OCI-LY1 (cell line): ENCODE results near the gene DRGX.

Experiments used
- H2AFZ ChIP-seq: fragments of 200-600 bp; sonication (generic), shearing (Covaris generic); 2 replicates; pipeline ENCODE4 v1.6.0; 2014; ENCODE audit warnings: antibody characterized with exemption, mild to moderate bottlenecking, low read length
- H3F3A ChIP-seq: fragments of 200-600 bp; sonication (generic), shearing (Covaris generic); 2 replicates; pipeline ENCODE4 v1.6.0; 2014; ENCODE audit warnings: mild to moderate bottlenecking, antibody characterized with exemption, low read length, moderate library complexity; ENCODE audit not compliant: insufficient read depth
- H3K27ac ChIP-seq: fragments of 200-600 bp; sonication (generic); 2 replicates; pipeline ENCODE4 v1.5.1; 2014; ENCODE audit warnings: low read length, mixed run types, mild to moderate bottlenecking, low read depth; ENCODE audit not compliant: poor library complexity, severe bottlenecking
- H3K27me3 ChIP-seq: fragments of 200-600 bp; sonication (generic); 2 replicates; pipeline ENCODE4 v1.6.0; 2014; ENCODE audit warnings: antibody characterized with exemption, mild to moderate bottlenecking, low read length, moderate library complexity; ENCODE audit not compliant: insufficient read depth
- H3K36me3 ChIP-seq: fragments of 200-600 bp; sonication (generic); 2 replicates; pipeline ENCODE4 v1.6.1; 2014; ENCODE audit warnings: mild to moderate bottlenecking, antibody characterized with exemption, low read length, moderate library complexity, mixed read lengths; ENCODE audit not compliant: insufficient read depth
- H3K4me1 ChIP-seq: fragments of 200-600 bp; sonication (generic); 2 replicates; pipeline ENCODE4 v1.5.1; 2014; ENCODE audit warnings: mild to moderate bottlenecking, low read length, moderate library complexity; ENCODE audit not compliant: insufficient read depth, severe bottlenecking
- H3K4me2 ChIP-seq: fragments of 200-600 bp; sonication (generic), shearing (Covaris generic); 2 replicates; pipeline ENCODE4 v1.6.1; 2014; ENCODE audit warnings: low read length
- H3K4me3 ChIP-seq: fragments of 200-600 bp; sonication (generic); 2 replicates; pipeline ENCODE4 v1.5.1; 2014; ENCODE audit warnings: low read length, low read depth, mild to moderate bottlenecking, mixed read lengths; ENCODE audit not compliant: poor library complexity, severe bottlenecking
- H3K79me2 ChIP-seq: fragments of 200-600 bp; shearing (Covaris generic); 2 replicates; pipeline ENCODE4 v1.6.1; 2016; ENCODE audit warnings: mixed run types, low read length, mixed read lengths; ENCODE audit not compliant: insufficient read depth
- H3K9ac ChIP-seq: fragments of 200-600 bp; sonication (generic), shearing (Covaris generic); 2 replicates; pipeline ENCODE4 v1.6.1; 2014; ENCODE audit warnings: mild to moderate bottlenecking, low read length, mixed read lengths
- H3K9me2 ChIP-seq: fragments of 200-600 bp; sonication (generic), shearing (Covaris generic); 2 replicates; pipeline ENCODE4 v1.6.1; 2014; ENCODE audit warnings: low read depth, mild to moderate bottlenecking, low read length, mixed read lengths
- H3K9me3 ChIP-seq: fragments of 200-600 bp; shearing (Covaris generic); 2 replicates; pipeline ENCODE4 v1.6.1; 2014; ENCODE audit warnings: low read length, mixed read lengths
- H4K20me1 ChIP-seq: fragments of 200-600 bp; sonication (generic), shearing (Covaris generic); 2 replicates; pipeline ENCODE4 v1.6.0; 2016; ENCODE audit warnings: mild to moderate bottlenecking, low read length; ENCODE audit not compliant: insufficient read depth
- EZH2 ChIP-seq: fragments of 200-600 bp; sonication (generic), shearing (Covaris generic); IDR thresholded peaks from 2 replicates; pipeline ENCODE4 v1.8.0; 2017; ENCODE audit warnings: borderline replicate concordance, mixed run types, mild to moderate bottlenecking, antibody characterized with exemption, low read length, moderate library complexity, mixed read lengths
- TF ChIP-seq, protein P1 (sequence below): fragments of 200-600 bp; sonication (generic), shearing (Covaris generic); IDR thresholded peaks from 2 replicates; pipeline ENCODE4 v1.5.1; 2017; ENCODE audit warnings: mild to moderate bottlenecking, antibody characterized with exemption, low read length, moderate library complexity, mixed read lengths

The DRGX gene

DNA sequence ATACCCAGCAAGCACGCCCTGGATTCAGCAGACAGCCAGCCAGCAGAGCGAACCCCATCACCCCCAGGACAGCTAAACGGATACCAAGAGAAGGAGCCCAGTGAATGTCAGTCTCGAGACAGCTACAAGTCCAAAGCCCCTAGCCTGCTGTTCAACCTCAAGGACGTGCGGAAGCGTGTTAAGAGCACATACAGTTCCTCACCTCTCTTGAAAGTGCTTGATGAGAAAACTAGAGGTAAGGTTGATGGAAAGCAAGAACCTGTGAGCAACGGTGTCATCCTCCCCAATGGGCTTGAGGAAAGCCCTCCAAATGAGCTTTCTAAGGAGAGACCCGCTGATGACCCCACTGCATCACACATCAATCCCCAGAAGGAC, 72.0 kb downstream of the DRGX start:
- Histone ChIP-seq H3F3A (no peaks in the 10 kb centered on the region), H4K20me1 (no peaks in the 10 kb centered on the region), H3K9ac (no peak overlapping the region), H3K9me2 (no peaks in the 10 kb centered on the region), H3K27me3 (no peaks in the 10 kb centered on the region), H3K27ac (no peak overlapping the region), H3K4me2 (no peak overlapping the region), H3K4me1 (no peaks in the 10 kb centered on the region), H3K36me3 (no peaks in the 10 kb centered on the region), H3K79me2 (no peaks in the 10 kb centered on the region), H3K9me3 (no peaks in the 10 kb centered on the region), H2AFZ (no peak overlapping the region), H3K4me3 (no peak overlapping the region)
- TF ChIP-seq, protein P1, sequence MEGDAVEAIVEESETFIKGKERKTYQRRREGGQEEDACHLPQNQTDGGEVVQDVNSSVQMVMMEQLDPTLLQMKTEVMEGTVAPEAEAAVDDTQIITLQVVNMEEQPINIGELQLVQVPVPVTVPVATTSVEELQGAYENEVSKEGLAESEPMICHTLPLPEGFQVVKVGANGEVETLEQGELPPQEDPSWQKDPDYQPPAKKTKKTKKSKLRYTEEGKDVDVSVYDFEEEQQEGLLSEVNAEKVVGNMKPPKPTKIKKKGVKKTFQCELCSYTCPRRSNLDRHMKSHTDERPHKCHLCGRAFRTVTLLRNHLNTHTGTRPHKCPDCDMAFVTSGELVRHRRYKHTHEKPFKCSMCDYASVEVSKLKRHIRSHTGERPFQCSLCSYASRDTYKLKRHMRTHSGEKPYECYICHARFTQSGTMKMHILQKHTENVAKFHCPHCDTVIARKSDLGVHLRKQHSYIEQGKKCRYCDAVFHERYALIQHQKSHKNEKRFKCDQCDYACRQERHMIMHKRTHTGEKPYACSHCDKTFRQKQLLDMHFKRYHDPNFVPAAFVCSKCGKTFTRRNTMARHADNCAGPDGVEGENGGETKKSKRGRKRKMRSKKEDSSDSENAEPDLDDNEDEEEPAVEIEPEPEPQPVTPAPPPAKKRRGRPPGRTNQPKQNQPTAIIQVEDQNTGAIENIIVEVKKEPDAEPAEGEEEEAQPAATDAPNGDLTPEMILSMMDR = no peak
- TF ChIP-seq EZH2 = no peak

DNA sequence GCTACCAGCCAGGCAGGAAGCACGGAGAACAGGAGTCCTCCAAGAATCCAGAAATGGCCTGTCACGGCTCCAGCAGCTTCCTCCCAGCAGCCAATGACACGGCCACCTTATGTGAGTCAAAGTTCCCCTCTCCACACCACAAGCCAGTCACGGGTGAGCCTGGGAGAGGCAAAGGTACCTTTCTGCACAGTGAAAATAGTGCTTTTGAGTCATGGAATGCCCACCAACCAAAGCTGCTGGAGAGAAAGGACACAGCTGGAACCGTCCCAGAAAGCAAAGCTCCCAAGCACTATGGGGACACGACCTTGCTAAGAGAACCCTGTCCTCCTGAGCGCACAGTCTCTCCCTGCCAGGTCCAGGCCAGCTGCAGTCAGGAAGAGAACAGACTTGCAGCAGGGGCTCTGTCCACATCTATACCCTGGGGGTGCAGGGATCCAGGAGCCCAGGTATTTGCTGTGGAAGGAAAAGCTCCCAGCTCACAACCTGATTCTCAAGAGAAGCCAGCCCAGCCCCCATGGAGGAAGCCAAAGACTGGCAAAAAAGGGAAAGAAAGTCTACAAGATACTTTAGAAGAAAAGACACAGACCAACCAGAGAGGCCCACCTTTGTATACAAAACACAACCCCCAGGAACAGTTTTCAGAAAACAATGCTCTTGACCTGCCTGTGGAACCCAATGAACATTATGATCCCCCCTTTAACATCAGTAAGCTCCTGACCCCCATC, 72.6 kb downstream of the DRGX start:
- Histone ChIP-seq H3K9me2 (no peaks in the 10 kb centered on the region), H3K36me3 (no peaks in the 10 kb centered on the region), H3K27ac (no peak overlapping the region), H3K4me1 (no peaks in the 10 kb centered on the region), H3K4me3 (no peak overlapping the region), H3K27me3 (no peaks in the 10 kb centered on the region), H3K9ac (no peak overlapping the region), H4K20me1 (no peaks in the 10 kb centered on the region), H3K9me3 (no peaks in the 10 kb centered on the region), H2AFZ (no peak overlapping the region), H3K79me2 (no peaks in the 10 kb centered on the region), H3F3A (no peaks in the 10 kb centered on the region), H3K4me2 (no peak overlapping the region)
- TF ChIP-seq, protein P1 = no peak
- TF ChIP-seq EZH2 = no peak

- no peak overlapping the region for H3K4me3 ChIP-seq
- H3K9ac ChIP-seq = no peak overlapping the region
- TF ChIP-seq, protein P1 = no peak
- no peak for TF ChIP-seq EZH2
- no peaks in the 10 kb centered on the region for H3K36me3 ChIP-seq
- H2AFZ ChIP-seq = no peak overlapping the region
- no peaks in the 10 kb centered on the region for H3K9me3 ChIP-seq
- H3K27ac ChIP-seq = no peak overlapping the region
- H3K4me2 ChIP-seq = no peak overlapping the region
- H3F3A ChIP-seq = no peaks in the 10 kb centered on the region
- no peaks in the 10 kb centered on the region for H3K4me1 ChIP-seq
- H4K20me1 ChIP-seq = no peaks in the 10 kb centered on the region
- H3K79me2 ChIP-seq = no peaks in the 10 kb centered on the region
- no peaks in the 10 kb centered on the region for H3K9me2 ChIP-seq
- H3K27me3 ChIP-seq = no peaks in the 10 kb centered on the region
These were observed 73.3 kb downstream of the DRGX start for GRCh38 chr10:49322371-49323170.
